Stimulated activated CD8-positive, alpha-beta memory T cell treated with anti-CD3 and anti-CD28 coated beads, Interleukin-15, amount 100 ng/mL, for 48 hours (primary cell): ENCODE results near the gene DNAI7.

Source experiments
- DNase-seq, 2 donors: peaks; one replicate each; pipeline ENCODE4 v3.0.0-alpha.2; 2020; ENCODE audit warnings: low read depth in 2 of 2

The DNAI7 gene

GRCh38 chr12:25184132-25184531 is 10.8 kb downstream of the DNAI7 start:
- no peak for DNase-seq

DNA sequence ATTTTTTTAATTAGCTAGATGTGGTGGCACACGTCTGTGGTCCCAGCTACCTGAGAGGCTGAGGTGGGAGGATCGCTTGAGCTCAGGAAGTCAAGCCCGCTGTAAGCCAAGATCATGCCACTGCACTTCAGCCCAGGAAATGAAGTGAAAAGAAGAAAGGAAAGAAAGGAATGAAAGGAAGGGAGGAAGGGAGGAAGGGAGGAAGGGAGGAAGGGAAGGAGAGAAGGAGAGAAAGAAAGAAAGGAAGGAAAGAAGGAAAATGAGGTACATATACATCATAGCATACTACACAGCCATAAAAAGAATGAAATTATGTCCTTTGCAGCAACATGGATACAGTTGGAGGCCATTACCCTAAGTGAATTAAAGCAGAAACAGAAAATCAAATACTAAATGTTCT is 12.2 kb downstream of the DNAI7 start:
- no peak for DNase-seq

DNA sequence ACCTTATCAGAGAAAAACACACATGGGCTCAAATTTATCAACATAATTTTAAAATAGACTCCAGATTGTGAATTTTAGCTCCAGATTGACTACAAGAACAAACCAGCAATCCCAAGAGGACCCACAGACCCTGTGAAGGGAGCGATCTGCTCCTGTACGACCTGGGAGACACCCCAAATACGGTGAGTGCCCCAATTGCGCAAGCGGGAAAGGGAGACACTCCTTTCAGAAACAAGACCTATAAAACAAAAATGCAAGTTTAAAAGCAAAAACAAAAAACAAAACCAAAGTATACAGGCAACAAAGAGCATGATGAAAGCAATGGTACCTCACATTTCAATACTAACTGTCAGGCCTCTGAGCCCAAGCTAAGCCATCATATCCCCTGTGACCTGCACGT is 32.1 kb downstream of the DNAI7 start:
- no peak for DNase-seq

DNA sequence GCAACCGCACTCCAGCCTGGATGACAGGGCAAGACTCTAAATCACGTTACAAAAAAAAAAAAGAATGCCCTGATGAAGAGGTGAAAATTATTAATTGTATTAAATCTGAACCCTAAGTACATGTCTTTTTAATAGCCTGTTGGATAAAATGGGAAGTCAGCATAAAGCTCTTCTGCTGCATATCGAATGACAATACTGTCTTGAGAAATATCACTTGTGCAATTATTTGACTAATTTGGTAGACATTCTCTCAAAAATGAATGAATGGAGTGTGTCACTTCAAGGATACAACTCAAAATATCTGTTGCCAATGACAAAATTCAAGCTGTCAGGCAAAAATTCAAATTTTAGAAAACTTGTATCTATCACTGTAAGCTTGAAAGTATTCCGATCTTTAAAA is 38.9 kb downstream of the DNAI7 start:
- DNase-seq, result no peak

DNA sequence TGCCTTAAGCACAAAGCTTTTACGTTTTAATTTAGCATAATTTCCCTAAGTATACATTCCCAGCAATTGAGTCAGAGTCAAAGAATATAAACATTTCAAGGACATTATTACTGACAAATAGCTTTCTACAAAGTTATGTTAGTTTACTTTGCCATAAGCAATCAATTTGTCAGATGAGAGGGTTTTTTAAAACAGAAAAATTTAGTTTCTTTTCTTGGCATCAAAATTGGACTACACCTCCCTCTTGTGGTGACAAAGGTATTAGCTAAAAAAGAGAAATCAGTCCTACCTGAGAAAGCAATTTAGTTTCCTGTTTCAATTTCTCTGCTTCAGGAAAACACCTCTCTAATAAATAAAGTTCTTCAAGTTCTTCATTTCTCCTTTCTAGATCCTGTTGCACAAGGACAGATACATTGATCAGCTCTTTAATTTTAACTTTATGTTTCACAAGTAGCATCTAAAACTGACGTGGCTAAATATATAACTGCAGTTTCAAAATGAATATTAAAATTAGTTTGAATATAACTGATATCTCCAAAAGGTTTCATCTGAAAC is 39.9 kb downstream of the DNAI7 start:
- DNase-seq, result no peak

- no peak for DNase-seq
Measured at GRCh38 chr12:25152055-25152454, 42.9 kb downstream of the DNAI7 start.

GRCh38 chr12:25151476-25151875 is 43.5 kb downstream of the DNAI7 start:
- DNase-seq, result no peak

GRCh38 chr12:25146686-25147085 is 48.3 kb downstream of the DNAI7 start:
- DNase-seq, result no peak

- no peak for DNase-seq
Measured at GRCh38 chr12:25135531-25136154, 59.3 kb downstream of the DNAI7 start.

DNA sequence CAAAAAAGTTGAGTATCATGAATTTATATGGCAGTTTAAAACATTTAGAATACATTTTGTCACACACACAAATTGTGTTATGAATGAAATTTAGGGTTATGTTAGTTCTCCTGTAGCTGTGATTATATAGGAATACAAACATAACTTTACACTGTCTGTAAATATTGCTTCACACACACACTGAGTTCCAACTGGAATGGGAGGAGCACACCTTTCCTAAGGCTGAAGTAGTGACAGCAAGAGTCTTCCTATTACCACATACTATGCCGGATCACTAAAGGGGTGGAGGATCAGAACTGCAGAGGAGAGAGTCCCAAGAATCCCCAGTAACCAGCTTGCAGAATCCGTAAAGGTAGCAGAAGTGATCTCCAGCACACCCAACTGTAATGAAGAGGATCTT is 63.7 kb downstream of the DNAI7 start:
- DNase-seq, result no peak

- no peak for DNase-seq
Measured at GRCh38 chr12:25130741-25131188, 64.2 kb downstream of the DNAI7 start.

DNA sequence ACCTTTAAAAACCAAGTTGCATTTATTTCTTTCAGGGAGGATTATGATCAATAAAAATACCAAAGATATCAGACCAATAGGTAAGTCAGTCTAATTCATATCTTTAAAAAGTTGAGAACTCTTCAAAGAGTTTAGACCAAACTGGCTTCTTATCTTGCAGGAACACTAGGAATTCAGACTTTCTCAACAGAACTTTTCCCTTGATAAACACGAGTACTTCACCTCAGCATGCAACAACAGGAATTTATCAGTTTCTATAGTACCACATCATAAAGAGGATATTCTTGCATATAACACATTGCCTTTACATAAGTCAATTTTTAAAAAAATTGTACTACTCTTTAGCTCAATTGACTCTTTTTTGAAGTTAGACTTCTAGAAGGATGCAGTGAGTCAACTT is 68.2 kb downstream of the DNAI7 start:
- DNase-seq, result no peak

DNA sequence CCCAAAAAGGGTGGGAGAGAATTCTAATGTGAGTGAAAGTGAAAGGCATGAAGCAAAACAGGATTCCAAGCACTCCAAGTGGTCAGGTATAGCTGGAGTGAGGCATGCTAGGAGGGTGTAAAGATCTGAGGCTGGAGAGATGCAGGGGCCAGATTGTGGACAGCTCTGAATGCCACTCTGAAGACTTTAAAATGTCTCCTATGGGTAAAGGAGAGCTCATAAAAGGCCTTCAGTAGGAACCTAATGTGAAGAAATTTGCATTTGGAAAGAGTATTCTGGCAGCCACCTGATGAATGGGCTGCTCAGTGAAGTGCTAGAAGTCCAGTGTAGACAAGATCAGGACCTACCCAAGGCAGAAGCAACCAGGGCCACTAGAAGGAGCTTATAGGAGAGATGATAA is 68.9 kb downstream of the DNAI7 start:
- DNase-seq, result no peak

- no peak for DNase-seq
Measured at GRCh38 chr12:25124493-25124892, 70.5 kb downstream of the DNAI7 start.

DNA sequence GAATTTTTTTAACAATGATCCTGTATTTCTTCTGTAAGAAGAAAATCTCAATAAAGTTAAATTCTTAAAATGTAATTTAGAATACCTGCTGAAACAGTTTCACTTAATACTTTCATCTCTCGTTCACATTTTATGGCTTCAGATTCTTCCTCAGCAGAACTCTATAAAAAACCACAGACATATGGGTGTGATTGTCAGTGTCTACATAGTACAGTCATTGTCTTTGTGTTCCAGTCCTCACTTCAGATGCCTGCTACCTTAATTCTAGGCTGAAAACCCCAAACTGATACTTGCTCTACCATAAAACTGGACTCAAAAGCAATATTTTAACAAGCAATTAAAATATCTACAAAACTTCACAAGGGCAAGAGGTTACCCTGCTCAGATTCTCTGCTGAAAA is 71.8 kb downstream of the DNAI7 start:
- DNase-seq, result no peak

- no peak for DNase-seq
Measured at GRCh38 chr12:25121916-25122315, 73.0 kb downstream of the DNAI7 start.

GRCh38 chr12:25121110-25121509 is 73.8 kb downstream of the DNAI7 start:
- no peak for DNase-seq

GRCh38 chr12:25119020-25119419 is 75.9 kb downstream of the DNAI7 start:
- no peak for DNase-seq

DNA sequence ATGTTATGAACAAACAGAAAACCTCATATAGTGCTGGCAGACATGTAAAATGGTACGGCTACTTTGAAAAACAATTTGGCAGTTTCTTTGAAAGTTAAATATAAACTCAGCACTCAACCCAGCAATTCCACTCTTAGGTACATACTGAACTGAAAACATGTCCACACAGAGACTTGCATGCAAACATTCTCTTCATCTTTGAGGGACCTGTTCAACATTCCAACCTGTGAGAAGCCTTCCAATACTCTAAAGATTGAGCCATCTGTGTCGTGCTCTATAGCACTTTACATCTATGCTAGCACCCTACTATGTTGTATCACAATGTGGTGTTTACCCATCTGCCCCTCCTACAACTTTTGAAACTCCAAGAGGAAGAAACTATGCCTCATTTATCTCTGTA is 79.3 kb downstream of the DNAI7 start:
- no peak for DNase-seq

DNA sequence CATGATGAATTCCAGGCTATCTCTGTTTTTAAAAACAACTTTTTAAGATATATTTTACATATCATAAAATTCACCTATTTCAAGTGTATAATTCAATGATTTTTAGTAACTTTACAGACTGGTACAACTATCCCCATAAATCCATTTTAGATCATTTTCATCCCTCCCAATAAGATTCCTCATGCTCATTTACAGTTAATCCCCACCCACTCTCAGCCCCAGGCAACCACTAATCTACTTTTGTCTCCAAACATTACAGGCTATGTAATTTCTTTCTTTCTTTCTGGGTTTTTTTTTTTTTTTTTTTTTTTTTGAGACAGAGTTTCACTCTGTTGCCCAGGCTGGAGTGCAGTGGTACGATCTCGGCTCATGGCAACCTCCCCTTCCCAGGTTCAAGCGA is 81.3 kb downstream of the DNAI7 start:
- DNase-seq, result no peak

- no peak for DNase-seq
Measured at GRCh38 chr12:25110260-25110659, 84.7 kb downstream of the DNAI7 start.

DNA sequence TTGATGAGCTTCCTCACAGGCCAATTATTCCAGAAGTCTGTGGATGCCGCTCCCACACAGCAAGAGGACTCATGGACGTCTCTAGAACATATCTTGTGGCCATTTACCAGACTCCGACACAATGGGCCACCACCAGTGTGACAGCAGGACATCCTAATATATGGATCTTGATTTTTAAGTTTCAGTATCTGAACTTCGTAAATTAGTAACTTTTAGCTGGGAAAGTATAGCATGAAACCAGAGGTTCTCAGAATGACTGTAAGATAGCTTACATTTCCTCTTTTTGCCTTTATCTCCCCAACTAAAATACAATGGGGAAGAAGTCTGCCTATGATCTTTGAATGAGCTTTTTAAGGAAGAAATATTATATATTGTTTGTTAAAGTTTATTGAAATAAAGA is 87.0 kb downstream of the DNAI7 start:
- DNase-seq, result no peak

DNA sequence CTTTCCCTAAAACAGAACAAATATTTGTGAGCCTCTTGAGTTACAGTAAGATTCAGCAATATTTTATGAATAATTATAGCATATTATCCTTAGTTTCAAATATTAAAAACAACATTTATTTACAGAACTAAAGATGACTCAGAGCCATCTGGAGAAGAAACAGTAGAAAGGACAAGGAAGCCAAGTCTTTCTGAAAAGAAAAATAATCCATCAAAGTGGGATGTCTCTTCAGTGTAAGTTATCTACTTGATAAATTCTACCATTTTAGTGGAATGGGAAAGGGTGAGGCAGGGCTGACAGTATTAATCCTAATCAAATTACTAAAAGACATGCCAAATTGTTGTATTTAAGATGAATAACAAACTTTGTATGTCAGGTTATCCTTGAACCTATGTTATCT is 88.1 kb downstream of the DNAI7 start:
- no peak for DNase-seq

DNA sequence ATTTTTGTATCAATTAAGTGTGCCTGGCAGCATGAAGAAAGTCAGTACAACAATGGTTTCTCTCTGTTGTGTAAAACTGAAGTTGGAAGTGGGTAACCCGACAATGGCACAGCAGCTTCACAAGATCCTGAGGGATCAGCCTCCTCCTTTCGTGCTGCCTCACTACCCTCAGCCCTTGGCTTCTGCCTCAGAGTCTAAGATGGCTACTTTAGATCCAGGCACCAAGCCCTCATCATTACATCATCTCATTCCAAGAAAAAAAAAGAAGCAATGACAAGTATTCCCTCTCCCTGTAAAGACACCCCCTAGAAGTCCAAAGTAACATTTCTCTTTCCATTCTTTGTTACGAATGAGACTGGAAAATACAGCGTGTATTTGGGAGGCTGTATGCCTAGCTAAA is 92.6 kb downstream of the DNAI7 start:
- DNase-seq, result no peak
